ENCODE measurements around the gene CCDC197.

CCDC197 gene

DNA sequence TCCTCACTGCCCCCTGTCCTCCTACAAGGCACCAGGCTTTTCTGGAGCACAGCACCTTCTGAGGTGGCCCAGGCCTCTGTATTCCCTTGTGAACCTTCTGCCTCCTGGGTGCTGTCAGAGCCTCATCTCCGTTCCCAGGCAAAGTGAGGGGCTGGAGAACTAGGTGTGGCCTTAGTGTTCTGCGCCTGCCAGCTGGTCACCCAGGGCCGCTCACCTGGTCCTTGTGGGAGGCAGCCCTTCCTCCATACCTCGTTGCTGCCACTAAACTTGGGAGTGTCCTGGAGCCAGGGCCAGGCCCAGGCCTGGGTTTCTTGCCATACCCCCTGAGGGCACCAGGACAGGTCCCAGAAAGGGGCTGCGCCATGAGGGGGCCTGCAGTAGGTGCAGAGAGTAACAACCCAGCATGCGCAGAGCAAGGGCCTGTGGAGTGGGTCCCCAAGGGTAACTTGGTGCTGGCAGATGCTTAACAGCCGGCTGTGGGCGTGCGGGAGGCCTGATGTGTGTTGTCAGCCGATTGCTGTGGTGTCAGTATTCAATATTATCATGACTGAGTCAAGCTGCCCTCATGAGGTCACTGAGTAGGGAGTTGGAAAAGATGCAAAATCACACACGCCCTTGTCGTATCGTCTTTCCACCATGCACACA, 46.1 kb downstream of the CCDC197 start:
- TF ChIP-seq ZNF664 (tag by site-specific recombination; IDR thresholded peaks at IDR 0.05) (no peak), EGR2 (tag by site-specific recombination; IDR thresholded peaks at IDR 0.05; ENCODE audit: low read depth) (peak; percentile 4; the same call in 1 of the 2 replicates), ZBTB20 (tag by site-specific recombination; IDR thresholded peaks at IDR 0.05) (peak; percentile 69), ZNF114 (tag by site-specific recombination; IDR thresholded peaks at IDR 0.05) (no peak), ZNF692 (tag by site-specific recombination; IDR thresholded peaks at IDR 0.05) (no peak), ZNF629 (tag by site-specific recombination; IDR thresholded peaks at IDR 0.05) (0 out of 2 replicates have a peak, but pooled peaks have one; percentile 34), WT1 (tag by site-specific recombination; IDR thresholded peaks at IDR 0.05) (0 out of 2 replicates have a peak, but pooled peaks have one; percentile 44), KLF17 (tag by site-specific recombination; IDR thresholded peaks at IDR 0.05) (peak; percentile 92), ZNF394 (tag by site-specific recombination; IDR thresholded peaks at IDR 0.05; ENCODE audit: borderline replicate concordance) (no peak)
- TF ChIP-seq, protein P1, sequence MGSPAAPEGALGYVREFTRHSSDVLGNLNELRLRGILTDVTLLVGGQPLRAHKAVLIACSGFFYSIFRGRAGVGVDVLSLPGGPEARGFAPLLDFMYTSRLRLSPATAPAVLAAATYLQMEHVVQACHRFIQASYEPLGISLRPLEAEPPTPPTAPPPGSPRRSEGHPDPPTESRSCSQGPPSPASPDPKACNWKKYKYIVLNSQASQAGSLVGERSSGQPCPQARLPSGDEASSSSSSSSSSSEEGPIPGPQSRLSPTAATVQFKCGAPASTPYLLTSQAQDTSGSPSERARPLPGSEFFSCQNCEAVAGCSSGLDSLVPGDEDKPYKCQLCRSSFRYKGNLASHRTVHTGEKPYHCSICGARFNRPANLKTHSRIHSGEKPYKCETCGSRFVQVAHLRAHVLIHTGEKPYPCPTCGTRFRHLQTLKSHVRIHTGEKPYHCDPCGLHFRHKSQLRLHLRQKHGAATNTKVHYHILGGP (tag by site-specific recombination; IDR thresholded peaks at IDR 0.05), result no peak

GRCh38 chr14:94043756-94044475, 46.8 kb downstream of the CCDC197 start:
- Histone ChIP-seq H3K4me3 (ENCODE audit: low read depth, low read length) (no peak overlapping the region), H3K9me3 (ENCODE audit: control insufficient read depth, insufficient read depth, low read depth, low read length) (no peaks in the 10 kb centered on the region), H3K27ac (ENCODE audit: extremely low read depth, low read depth, low read length) (no peak overlapping the region), H3K4me1 (ENCODE audit: control insufficient read depth, insufficient read depth, low read length) (no peaks in the 10 kb centered on the region), H3K36me3 (ENCODE audit: control insufficient read depth in 2 of 2, insufficient read depth in 1 of 2, low read length in 2 of 2) (peaks cover 9 to 65% of the 10 kb centered on the region in 2 experiments; a peak in 2 of 3 replicates)
- TF ChIP-seq ZNF341 (tag by site-specific recombination; IDR thresholded peaks at IDR 0.05; ENCODE audit: low read depth), result no peak
- TF ChIP-seq ZNF645 (tag by site-specific recombination; IDR thresholded peaks at IDR 0.05), result no peak
- TF ChIP-seq, protein P2, sequence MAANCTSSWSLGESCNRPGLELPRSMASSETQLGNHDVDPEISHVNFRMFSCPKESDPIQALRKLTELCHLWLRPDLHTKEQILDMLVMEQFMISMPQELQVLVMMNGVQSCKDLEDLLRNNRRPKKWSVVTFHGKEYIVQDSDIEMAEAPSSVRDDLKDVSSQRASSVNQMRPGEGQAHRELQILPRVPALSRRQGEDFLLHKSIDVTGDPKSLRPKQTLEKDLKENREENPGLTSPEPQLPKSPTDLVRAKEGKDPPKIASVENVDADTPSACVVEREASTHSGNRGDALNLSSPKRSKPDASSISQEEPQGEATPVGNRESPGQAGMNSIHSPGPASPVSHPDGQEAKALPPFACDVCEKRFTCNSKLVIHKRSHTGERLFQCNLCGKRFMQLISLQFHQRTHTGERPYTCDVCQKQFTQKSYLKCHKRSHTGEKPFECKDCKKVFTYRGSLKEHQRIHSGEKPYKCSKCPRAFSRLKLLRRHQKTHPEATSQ (tag by site-specific recombination; IDR thresholded peaks at IDR 0.05), result no peak
- ChIA-PET CTCF (interaction anchor here (0.6 kb wide), 1 partner anchor 91 kb away, joined by 4 read pairs; no protein-coding TSS in a partner anchor), POLR2A (no interaction called here)

More for the DNA sequence above, 46.1 kb downstream of the CCDC197 start:
- POLR2A ChIA-PET, result no interaction called here
- Histone ChIP-seq H3K9me3 (ENCODE audit: control insufficient read depth, insufficient read depth, low read depth, low read length) (no peaks in the 10 kb centered on the region), H3K4me3 (ENCODE audit: low read depth, low read length) (no peak overlapping the region), H3K27ac (ENCODE audit: extremely low read depth, low read depth, low read length) (no peak overlapping the region), H3K36me3 (ENCODE audit: control insufficient read depth in 2 of 2, insufficient read depth in 1 of 2, low read length in 2 of 2) (peaks cover 9 to 58% of the 10 kb centered on the region in 2 experiments; a peak in 2 of 3 replicates), H3K4me1 (ENCODE audit: control insufficient read depth, insufficient read depth, low read length) (no peaks in the 10 kb centered on the region)
- CTCF ChIA-PET, result interaction anchor here (1.2 kb wide), 1 partner anchor 93 kb away, joined by 3 read pairs; no protein-coding TSS in a partner anchor
